Ishikawa (cell line): ENCODE results near the gene QSOX1.

Source experiments
- EP300 ChIP-seq: IDR thresholded peaks from 2 replicates; pipeline ENCODE4 v1.6.1; 2012; ENCODE audit warnings: borderline replicate concordance
- TAF1 ChIP-seq: IDR thresholded peaks from 2 replicates; pipeline ENCODE4 v1.6.1; 2012; ENCODE audit warnings: low read depth, mild to moderate bottlenecking
- TCF12 ChIP-seq: IDR thresholded peaks from 2 replicates; pipeline ENCODE4 v1.6.1; 2012; ENCODE audit warnings: low read depth
- YY1 ChIP-seq: IDR thresholded peaks from 2 replicates; pipeline ENCODE4 v1.6.1; 2012; ENCODE audit warnings: low read depth
- ZBTB7A ChIP-seq: IDR thresholded peaks from 2 replicates; pipeline ENCODE4 v1.6.1; 2012; ENCODE audit warnings: low read depth

GRCh38 chr1:180160357-180160756, 5.7 kb downstream of the QSOX1 start:
- TF ChIP-seq EP300 (no peak), ZBTB7A (no peak), TAF1 (no peak), YY1 (no peak), TCF12 (no peak)
